Osteoblast (primary cell): ENCODE measurements around the gene AOPEP. TPM values are rescaled to one million over a fixed set of nuclear protein-coding genes. Genes with fewer than 3 reads are reported as not detected.

Source experiments
- DNase-seq: peaks from one replicate; pipeline ENCODE4 v3.0.0; 2011; ENCODE audit warnings: low spot score, mixed read lengths; ENCODE audit not compliant: insufficient read length; ENCODE audit errors: missing footprints
- H2AFZ ChIP-seq: 2 replicates; pipeline ENCODE4 v1.6.0; 2011; ENCODE audit warnings: mild to moderate bottlenecking, low read length
- H3K27ac ChIP-seq: 2 replicates; pipeline ENCODE4 v1.5.1; 2011; ENCODE audit warnings: mild to moderate bottlenecking, low read depth, low read length, moderate library complexity
- H3K27me3 ChIP-seq: 2 replicates; pipeline ENCODE4 v1.6.0; 2012; ENCODE audit warnings: mild to moderate bottlenecking, control low read depth, inconsistent platforms, low read length, moderate library complexity; ENCODE audit not compliant: insufficient read depth
- H3K36me3 ChIP-seq: 2 replicates; pipeline ENCODE4 v1.5.1; 2011; ENCODE audit warnings: mild to moderate bottlenecking, low read length, control low read depth, moderate library complexity; ENCODE audit not compliant: insufficient read depth
- H3K4me1 ChIP-seq: 2 replicates; pipeline ENCODE4 v1.5.1; 2011; ENCODE audit warnings: mild to moderate bottlenecking, low read length, control low read depth, moderate library complexity; ENCODE audit not compliant: insufficient read depth
- H3K4me2 ChIP-seq: 2 replicates; pipeline ENCODE4 v1.6.0; 2011; ENCODE audit warnings: mild to moderate bottlenecking, low read length; ENCODE audit not compliant: insufficient read depth
- H3K4me3 ChIP-seq: fragments of 200-600 bp; sonication (generic); 3 replicates; pipeline ENCODE4 v1.5.1; 2012; ENCODE audit warnings: mild to moderate bottlenecking, low read length, inconsistent platforms; ENCODE audit not compliant: insufficient read depth
- H3K79me2 ChIP-seq: 2 replicates; pipeline ENCODE4 v1.6.0; 2012; ENCODE audit warnings: mild to moderate bottlenecking, low read length, control low read depth, inconsistent platforms; ENCODE audit not compliant: insufficient read depth
- H3K9me3 ChIP-seq: 2 replicates; pipeline ENCODE4 v1.5.1; 2011; ENCODE audit warnings: low read depth, low read length, control low read depth
- H4K20me1 ChIP-seq: 2 replicates; pipeline ENCODE4 v1.6.0; 2012; ENCODE audit warnings: mild to moderate bottlenecking, low read length, control low read depth; ENCODE audit not compliant: insufficient read depth
- CTCF ChIP-seq: IDR thresholded peaks from 2 replicates; pipeline ENCODE4 v1.5.1; 2011; ENCODE audit warnings: mild to moderate bottlenecking, low read depth, low read length, moderate library complexity; ENCODE audit errors: extremely low read depth
- total RNA-seq: library from RNA; depleted of rRNA; stranded (reverse); fragments of >200 nt; gene quantifications from 2 replicates; pipeline ENCODE4 v1.2.3, GENCODE V29; 2012

AOPEP gene
- total RNA-seq, 1 donor: 131 TPM

DNA sequence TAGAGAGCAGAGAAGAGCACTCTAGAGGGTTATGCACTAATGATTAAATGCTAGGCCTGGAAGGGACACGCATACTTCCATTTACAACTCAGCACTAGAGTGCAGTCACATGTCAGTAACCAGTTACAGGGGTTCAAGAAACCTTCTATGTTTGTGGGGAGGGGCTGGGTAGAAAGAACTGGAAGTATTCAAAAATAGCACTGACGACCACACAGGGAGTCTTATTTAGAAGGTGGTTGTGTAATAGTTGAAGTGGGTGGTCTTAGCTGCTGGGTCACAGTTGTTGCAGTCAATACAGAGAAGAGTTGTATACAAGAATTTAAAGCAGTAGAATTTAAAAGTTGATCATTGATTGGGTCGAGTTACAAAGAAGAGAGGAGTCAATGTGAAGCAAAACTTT lies 15.4 kb downstream of the AOPEP start:
- Histone ChIP-seq H3K79me2 (peaks cover 20% of the 10 kb centered on the region), H3K4me3 (no peak overlapping the region), H3K4me1 (peaks cover 3% of the 10 kb centered on the region), H2AFZ (no peak overlapping the region), H4K20me1 (no peaks in the 10 kb centered on the region), H3K4me2 (no peak overlapping the region), H3K27ac (no peak overlapping the region), H3K9me3 (no peaks in the 10 kb centered on the region), H3K36me3 (no peaks in the 10 kb centered on the region), H3K27me3 (no peaks in the 10 kb centered on the region)
- TF ChIP-seq CTCF: no peak
- DNase-seq: no peak

DNA sequence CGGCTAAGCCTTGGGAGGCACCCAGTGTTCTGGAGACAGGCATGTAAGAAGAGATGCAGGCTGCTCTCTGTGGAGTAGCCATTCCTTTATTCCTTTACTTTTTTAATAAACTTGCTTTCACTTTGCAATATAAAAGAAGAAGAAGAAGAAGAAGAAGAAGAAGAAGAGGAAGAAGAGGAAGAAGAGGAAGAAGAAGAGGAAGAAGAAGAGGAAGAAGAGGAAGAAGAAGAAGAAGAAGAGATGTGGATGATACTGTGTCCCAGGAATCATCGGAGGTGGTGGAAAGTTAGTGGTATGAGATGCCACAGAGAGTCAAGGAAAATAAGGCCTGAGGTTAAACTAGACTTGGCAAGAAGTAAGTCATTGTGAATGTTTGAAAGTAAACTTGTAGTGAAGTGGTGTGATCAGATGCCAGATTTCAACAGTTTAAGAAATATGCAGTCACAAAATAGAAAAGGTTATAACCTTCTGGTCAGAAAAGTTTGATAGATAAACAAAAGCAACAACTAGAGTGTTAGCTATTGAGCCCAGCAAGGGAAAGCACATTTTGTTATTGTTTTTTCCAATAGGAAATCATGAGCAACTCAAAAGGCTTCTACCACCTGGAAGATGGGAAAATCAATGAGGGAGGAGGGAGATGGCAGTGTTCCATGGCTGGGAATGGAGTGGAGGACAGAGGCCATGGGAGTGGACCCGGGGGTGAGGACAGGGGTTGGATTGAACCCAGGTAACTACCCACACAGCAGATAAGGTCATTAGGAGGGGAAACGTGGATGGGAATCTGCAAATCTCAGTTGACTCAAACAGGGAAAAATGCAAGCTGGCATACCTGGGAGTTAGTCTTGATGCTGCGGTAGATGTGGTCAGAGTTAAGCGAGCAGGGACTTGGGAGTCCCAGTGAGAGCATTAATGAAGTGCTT lies 16.8 kb downstream of the AOPEP start:
- no peak overlapping the region for H3K27ac ChIP-seq
- DNase-seq: no peak
- no peak overlapping the region for H3K4me2 ChIP-seq
- H3K4me1 ChIP-seq: peaks cover 3% of the 10 kb centered on the region
- no peaks in the 10 kb centered on the region for H3K9me3 ChIP-seq
- H4K20me1 ChIP-seq: no peaks in the 10 kb centered on the region
- H3K79me2 ChIP-seq: peaks cover 14% of the 10 kb centered on the region
- H3K4me3 ChIP-seq: no peak overlapping the region
- H2AFZ ChIP-seq: no peak overlapping the region
- no peak for TF ChIP-seq CTCF
- no peaks in the 10 kb centered on the region for H3K27me3 ChIP-seq
- H3K36me3 ChIP-seq: no peaks in the 10 kb centered on the region

GRCh38 chr9:94745806-94746540 lies 19.5 kb downstream of the AOPEP start:
- H3K27ac ChIP-seq: no peak overlapping the region

More at GRCh38 chr9:94745806-94746540, 19.5 kb downstream of the AOPEP start:
- Histone ChIP-seq H3K4me1 (peaks cover 3% of the 10 kb centered on the region), H3K9me3 (peaks cover 2% of the 10 kb centered on the region), H3K79me2 (peaks cover 8% of the 10 kb centered on the region), H3K27me3 (no peaks in the 10 kb centered on the region), H3K4me2 (no peak overlapping the region), H3K4me3 (no peak overlapping the region), H2AFZ (no peak overlapping the region), H4K20me1 (no peaks in the 10 kb centered on the region), H3K36me3 (no peaks in the 10 kb centered on the region)
- DNase-seq: no peak
- no peak for TF ChIP-seq CTCF
